ENCODE measurements around the gene SLFN12L.
"Not testable (repeated sequence)": the region's sequence is repeated elsewhere in the genome, so short reads cannot be mapped to it uniquely, and the experiment has no call there.

The SLFN12L gene

DNA sequence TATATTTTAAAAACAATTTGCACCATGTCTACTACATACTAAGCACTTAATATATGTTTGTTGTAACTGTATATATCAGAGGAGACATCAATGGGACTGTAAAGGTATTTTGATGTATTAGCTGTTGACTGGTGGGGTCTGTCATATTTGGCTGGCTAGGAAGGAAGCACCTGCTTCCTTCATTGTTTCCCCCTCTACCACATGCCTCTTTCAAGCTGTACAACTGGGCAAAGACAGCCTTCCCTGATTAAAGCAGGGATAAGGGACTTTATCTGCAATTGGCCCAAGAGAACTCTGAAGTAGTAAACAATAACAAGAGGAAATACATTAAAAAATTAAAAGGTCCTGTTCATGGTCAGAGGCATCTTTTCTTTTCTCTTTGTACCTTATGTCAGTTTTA, 5.5 kb upstream of the SLFN12L start:
- no peak for DNase-seq (ENCODE audit: low read depth in 2 of 2)

GRCh38 chr17:35541434-35541833, 4.0 kb upstream of the SLFN12L start:
- no peak for DNase-seq (ENCODE audit: low read depth in 2 of 2)

- no peak for DNase-seq (ENCODE audit: low read depth in 2 of 2)
These were observed 3.3 kb upstream of the SLFN12L start for GRCh38 chr17:35540589-35541404.

DNA sequence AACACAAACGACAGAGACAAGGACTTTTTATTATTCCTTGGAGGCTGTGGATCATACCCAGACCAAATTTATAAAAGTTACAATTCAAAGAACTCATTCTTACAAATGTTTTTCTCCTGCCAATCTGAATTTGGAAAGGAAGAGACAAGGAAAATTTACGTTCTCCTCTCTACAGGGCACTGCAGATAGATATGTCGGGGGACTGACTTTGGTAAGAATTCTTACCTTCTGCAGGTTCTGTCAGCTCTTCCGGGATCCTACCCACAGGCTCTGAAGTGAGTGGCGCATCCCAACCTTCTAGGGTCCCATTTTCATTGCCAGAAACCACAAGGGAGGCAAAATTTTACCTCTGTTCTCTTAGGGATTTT, 2.2 kb upstream of the SLFN12L start:
- no peak for DNase-seq (ENCODE audit: low read depth in 2 of 2)

DNA sequence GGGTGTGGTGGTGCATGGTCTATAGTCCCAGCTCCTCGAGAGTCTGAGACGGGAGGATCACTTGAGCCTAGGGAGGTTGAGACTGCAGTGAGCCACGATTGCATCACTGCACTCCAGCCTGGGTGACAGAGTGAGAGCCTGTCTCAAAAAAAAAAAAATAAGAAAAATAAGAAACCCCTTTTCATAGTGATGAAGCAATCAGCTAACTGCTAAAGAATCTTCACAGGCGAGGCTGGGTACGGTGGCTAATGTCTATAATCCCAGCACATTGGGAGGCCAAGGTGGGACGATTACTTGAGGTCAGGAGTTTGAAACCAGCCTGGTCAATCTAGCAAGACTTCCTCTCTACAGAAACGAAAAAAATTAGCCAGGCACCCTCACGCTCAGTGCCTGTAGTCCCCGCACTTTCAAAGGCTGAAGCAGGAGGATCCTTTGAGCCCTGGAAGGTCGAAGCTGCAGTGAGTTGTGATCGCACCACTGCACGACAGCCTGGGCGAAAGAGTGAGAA, 760 bp downstream of the SLFN12L start:
- DNase-seq (ENCODE audit: low read depth in 2 of 2): no peak

DNA sequence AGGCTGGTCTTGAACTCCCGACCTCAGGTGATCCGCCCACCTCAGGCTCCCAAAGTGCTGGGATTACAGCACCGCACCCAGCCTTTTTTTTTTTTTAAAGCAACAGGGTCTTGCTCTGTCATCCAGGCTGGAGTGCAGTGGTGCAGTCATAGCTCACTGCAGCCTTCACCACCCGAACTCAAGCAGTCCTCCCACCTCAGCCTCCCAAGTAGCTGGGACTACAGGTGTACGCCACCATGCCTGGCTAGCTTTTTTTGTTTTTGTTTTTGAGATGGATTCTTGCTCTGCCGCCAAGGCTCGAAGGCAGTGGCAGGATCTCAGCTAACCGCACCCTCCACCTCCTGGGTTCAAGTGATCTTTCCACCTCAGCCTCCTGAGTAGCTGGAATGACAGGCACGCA, 2.1 kb downstream of the SLFN12L start:
- not testable (repeated sequence) for DNase-seq (ENCODE audit: low read depth in 2 of 2)

DNA sequence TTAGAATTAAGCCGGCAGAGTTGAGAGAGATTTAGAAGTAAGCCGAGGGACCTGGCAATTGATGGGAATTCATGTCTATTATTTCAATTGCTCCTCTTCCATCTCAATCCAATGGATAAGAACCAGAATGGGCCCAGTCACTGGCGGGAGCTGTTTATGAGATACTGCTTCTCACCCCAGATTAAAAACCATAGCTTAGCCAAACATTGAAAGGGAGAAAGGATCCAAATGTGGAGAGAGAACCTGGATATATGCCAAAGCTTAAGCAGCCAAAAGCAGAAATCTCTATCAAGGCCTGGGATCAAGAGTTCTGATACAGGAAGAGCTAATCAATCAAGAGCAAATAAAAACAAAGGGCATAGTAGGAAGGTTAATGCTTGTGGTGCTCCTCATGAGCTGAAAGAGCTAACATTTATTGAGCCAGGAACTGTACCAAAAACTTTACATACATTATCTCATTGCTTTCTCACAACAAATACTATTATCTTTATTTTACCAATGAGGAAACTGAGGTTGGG, 2.8 kb downstream of the SLFN12L start:
- no peak for DNase-seq (ENCODE audit: low read depth in 2 of 2)

DNA sequence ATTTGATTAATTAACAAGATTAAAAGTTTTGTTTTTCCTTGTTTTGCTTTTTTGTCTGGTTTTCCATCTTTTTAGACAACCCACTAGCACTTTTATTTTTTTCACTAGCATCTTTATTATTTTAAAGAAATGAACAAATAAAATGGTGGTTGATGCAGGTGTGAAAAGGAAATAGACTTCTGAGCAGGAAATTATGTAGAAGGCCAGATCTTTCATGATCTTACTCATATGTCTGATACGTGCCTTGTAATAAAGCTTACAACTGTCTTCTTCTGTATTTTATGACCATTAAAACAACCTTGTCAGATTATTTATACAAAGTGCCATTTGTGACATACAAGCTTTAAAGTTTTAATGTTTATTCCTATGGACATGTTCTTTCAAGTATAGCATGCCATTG, 6.3 kb downstream of the SLFN12L start:
- DNase-seq (ENCODE audit: low read depth in 2 of 2): no peak

- DNase-seq (ENCODE audit: low read depth in 2 of 2): no peak
These were observed 7.6 kb downstream of the SLFN12L start for GRCh38 chr17:35529866-35530265.

DNA sequence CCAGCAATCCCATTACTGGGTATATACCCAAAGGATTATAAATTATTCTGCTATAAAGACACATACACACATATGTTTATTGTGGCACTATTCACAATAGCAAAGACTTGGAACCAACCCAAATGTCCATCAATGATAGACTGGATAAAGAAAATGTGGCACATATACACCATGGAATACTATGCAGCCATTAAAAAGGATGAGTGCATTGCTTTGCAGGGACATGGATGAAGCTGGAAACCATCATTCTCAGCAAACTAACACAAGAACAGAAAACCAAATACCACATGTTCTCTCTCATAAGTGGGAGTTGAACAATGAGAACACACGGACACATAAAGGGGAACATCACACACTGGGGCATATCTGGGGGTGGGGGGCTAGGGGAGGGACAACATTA, 8.2 kb downstream of the SLFN12L start:
- not testable (repeated sequence) for DNase-seq (ENCODE audit: low read depth in 2 of 2)

DNA sequence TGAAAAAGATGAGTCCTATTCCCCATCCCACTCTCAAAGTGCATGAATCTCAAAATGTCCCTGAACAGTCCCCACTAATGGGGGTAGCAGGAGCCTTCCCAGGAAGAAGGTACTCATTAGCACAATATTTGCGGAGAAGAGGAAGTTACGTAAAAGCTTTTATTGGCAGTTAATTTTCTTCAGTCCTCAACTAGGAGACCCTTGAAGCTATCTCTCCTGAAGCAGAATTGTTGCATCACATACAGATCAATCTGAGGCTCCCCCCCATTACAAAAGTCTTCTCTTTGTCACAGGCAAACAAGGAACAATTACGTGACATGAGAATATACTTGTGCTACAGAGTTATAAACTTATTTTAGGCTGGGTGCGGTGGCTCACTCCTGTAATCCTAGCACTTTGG, 14.2 kb downstream of the SLFN12L start:
- no peak for DNase-seq (ENCODE audit: low read depth in 2 of 2)

DNA sequence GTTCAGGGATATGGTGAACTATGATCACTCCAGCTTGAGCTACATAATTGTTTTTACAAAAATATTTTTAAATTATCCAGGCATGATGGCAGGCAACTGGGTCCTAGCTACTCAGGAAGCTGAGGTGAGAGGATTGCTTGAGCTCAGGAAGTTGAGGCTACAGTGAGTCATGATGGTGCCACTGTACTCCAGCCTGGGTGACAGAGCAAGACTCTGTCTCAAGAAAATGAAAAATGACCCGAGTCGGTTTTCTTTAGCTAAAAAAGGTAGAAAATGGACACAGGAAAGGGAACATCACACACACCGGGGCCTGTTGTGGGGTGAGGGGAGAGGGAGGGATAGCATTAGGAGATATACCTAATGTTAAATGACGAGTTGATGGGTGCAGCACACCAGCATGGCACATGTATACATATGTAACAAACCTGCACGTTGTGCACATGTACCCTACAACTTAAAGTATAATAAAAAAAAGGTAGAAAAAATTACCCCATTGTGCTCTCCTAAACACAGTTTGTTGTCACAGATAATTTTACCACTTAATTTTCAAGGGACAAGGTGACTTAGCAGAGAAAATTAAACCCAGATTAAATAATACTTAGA, 15.7 kb downstream of the SLFN12L start:
- DNase-seq (ENCODE audit: low read depth in 2 of 2): not testable (repeated sequence)

DNA sequence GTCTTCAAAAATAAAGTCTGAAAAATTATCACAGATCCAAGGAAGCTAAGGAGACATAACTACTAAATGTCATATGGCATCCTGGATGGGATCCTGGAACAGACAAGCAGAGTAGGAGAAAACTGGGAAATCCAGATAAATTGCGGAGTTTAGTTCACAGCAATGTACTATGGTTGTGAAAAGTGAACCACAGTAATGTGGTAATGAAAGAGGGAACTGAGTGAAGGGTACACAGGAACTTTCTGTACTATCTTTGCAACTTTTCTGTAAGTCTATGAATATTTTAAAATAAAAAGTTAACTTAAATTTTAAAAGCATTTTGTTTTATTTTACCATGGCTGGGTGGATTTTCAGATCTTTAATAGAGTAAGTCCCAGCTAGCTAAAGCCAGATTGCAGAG, 16.3 kb downstream of the SLFN12L start:
- DNase-seq (ENCODE audit: low read depth in 2 of 2): no peak

DNA sequence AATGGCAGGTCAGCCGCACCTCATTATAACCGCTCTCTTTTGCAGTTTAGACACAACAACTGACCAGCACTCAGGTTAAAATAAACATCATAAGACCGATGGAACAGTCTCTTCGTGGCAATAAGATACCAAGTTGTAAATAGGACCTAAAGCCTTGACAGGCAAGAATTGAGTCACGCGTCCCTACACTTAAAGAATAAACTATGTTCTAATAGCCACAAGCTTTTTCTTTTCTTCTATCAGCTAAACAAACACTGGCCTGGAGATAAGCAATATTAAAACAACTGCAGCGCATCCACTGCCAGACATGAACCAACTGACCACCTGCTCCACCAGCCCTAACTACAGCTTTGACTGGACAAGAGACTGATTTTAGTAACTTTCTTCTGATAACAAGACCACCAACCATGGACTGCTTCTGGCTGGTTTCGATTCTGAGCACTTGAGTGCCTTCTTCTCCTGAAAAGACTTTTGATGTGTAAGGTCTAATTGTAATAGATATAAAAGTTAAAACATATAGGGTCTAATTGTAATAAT, 17.5 kb downstream of the SLFN12L start:
- DNase-seq (ENCODE audit: low read depth in 2 of 2): no peak

DNA sequence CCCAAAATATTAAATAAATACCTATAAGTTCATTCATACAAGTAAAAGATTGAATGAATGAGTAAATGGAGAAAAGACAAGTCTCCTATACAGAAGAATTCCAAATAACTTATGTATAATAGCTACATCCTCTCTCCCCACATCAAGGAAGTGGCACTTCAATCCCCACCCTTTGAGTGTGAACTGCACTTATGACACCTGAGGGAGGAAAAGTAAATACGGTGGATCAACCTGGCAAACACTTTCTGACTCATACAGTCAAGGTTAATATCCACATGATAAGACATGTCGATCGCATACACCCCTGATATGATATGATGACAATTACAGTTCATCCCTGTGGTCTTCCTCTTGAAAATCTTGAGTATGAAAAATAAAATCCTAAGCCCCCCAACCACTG, 18.0 kb downstream of the SLFN12L start:
- no peak for DNase-seq (ENCODE audit: low read depth in 2 of 2)

- DNase-seq (ENCODE audit: low read depth in 2 of 2): not testable (repeated sequence)
These were observed 19.0 kb downstream of the SLFN12L start for GRCh38 chr17:35518431-35518830.

- DNase-seq (ENCODE audit: low read depth in 2 of 2): no peak
These were observed 22.5 kb downstream of the SLFN12L start for GRCh38 chr17:35515027-35515426.

DNA sequence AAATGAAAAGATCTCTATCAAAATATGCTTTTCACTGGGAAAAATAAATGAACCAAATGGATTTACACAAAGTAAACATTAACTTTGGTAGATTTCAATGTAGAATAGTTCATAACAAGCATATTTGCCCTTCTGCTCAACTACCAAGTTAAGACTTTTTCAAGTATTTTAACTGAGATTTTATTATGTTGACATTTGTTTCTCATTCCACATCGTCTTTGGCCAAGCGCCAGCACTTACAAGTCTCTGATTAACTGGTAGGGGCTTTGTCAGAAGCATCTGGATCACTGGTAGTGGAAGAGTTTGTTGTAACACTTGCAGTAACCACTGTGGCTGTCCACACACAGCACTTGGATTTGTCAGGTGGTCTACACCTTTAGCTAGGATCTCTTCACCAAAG, 22.9 kb downstream of the SLFN12L start:
- DNase-seq (ENCODE audit: low read depth in 2 of 2): no peak

GRCh38 chr17:35510052-35510451, 27.4 kb downstream of the SLFN12L start:
- DNase-seq (ENCODE audit: low read depth in 2 of 2): no peak

DNA sequence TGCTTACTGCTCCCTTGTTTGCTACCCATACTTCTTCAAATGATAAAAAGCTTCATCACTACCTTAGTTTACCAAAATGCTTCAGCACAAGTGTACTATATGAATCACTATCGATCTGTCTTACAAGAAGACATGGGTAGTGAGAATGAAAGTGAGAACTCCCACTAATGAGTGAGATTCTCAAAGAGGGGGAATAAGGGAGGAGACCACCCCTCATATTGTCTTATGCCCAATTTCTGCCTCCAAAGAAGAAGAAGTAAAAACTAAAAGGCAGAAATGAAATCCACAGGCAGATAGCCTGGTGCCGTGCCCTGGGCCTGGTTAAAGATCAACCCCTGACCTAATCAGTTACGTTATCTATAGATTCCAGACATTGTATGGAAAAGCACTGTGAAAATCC, 29.8 kb downstream of the SLFN12L start:
- not testable (repeated sequence) for DNase-seq (ENCODE audit: low read depth in 2 of 2)

DNA sequence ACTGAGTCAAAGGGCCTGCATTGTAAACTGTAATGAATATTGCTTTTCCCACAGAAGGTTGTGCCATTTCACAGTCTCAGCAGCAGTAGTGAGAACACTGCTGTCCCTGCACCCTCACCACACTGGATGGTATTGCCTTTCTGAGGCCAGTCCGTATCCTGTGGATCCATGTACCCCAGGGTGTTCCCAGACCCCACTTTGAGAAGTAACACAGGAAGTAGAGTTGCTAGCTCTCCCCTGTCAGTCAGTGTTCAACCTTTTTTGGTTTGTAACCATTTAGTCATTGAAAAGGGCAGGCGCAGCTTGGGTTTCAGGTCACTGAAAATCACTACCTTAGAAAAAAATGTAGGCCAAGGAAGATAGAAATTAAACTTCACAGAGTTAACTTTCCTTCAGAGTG, 37.9 kb downstream of the SLFN12L start:
- no peak for DNase-seq (ENCODE audit: low read depth in 2 of 2)

DNA sequence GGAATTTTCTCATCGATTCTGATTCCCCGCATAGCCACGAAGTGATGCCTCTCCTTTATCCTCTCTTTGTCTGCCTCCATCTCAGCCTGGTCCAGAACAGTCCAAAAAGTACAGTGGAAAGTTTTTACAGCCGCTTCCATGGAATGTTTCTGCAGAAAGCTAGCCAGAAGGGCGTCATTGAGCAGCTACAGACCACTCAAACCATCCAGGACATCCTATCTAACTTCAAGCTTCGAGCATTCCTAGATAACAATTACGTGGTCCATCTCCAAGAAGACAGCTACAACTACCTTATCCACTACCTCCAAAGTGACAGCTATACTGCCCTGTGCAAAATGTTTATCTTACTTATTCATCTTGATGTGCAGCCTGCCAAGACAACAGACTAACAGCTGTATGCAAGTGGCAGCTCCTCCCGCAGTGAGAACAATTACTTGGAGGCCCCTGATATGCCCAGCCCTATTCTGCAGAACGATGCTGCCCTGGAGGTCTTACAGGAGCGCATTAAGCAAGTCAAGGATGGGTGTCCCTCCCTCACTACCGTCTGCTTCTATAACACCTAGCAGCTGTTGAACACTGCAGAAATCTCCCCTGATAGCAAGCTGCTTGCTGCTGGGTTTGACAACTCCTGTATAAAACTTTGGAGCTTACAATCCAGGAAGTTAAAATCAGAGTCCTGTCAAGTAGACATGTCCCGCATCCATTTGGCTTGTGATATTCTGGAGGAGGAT, 38.9 kb downstream of the SLFN12L start:
- no peak for DNase-seq (ENCODE audit: low read depth in 2 of 2)

Data from stimulated activated CD8-positive, alpha-beta memory T cell treated with anti-CD3 and anti-CD28 coated beads, Interleukin-15, amount 100 ng/mL, for 48 hours (primary cell).